ENCODE data around the gene DOCK9.

- TF ChIP-seq SMARCA4 (IDR thresholded peaks at IDR 0.05) = no peak
- TF ChIP-seq CSDE1 (IDR thresholded peaks at IDR 0.05) = no peak
- TF ChIP-seq, protein P1, sequence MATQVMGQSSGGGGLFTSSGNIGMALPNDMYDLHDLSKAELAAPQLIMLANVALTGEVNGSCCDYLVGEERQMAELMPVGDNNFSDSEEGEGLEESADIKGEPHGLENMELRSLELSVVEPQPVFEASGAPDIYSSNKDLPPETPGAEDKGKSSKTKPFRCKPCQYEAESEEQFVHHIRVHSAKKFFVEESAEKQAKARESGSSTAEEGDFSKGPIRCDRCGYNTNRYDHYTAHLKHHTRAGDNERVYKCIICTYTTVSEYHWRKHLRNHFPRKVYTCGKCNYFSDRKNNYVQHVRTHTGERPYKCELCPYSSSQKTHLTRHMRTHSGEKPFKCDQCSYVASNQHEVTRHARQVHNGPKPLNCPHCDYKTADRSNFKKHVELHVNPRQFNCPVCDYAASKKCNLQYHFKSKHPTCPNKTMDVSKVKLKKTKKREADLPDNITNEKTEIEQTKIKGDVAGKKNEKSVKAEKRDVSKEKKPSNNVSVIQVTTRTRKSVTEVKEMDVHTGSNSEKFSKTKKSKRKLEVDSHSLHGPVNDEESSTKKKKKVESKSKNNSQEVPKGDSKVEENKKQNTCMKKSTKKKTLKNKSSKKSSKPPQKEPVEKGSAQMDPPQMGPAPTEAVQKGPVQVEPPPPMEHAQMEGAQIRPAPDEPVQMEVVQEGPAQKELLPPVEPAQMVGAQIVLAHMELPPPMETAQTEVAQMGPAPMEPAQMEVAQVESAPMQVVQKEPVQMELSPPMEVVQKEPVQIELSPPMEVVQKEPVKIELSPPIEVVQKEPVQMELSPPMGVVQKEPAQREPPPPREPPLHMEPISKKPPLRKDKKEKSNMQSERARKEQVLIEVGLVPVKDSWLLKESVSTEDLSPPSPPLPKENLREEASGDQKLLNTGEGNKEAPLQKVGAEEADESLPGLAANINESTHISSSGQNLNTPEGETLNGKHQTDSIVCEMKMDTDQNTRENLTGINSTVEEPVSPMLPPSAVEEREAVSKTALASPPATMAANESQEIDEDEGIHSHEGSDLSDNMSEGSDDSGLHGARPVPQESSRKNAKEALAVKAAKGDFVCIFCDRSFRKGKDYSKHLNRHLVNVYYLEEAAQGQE (IDR thresholded peaks at IDR 0.05; ENCODE audit: borderline replicate concordance) = no peak
- TF ChIP-seq, protein P1 (CRISPR knock-in tag; IDR thresholded peaks at IDR 0.05; ENCODE audit: low read depth) = no peak
- no peak for TF ChIP-seq PTRF (tag; IDR thresholded peaks at IDR 0.05)
Measured at GRCh38 chr13:98878486-98879126, 99.3 kb downstream of the DOCK9 start.

All from K562 (cell line).